GM12878 (cell line): ENCODE data around the gene FAM20B. TPM values are rescaled to one million over a fixed set of nuclear protein-coding genes. Genes with fewer than 3 reads are reported as not detected.

Source experiments
- CEBPB ChIP-seq, 2 experiments: fragments of 150-350 bp in 1 of 2; IDR thresholded peaks; 2 replicates each; pipeline ENCODE4 v1.6.1; 2012 to 2014; ENCODE audit warnings: low read depth in 2 of 2, low read length in 2 of 2, borderline replicate concordance in 1 of 2, inconsistent platforms in 1 of 2
- CHD1 ChIP-seq: IDR thresholded peaks from 2 replicates; pipeline ENCODE4 v1.6.1; 2012; ENCODE audit warnings: low read depth, low read length, improper control_type of control experiment
- DPF2 ChIP-seq: fragments of 450-650 bp; IDR thresholded peaks from 2 replicates; pipeline ENCODE4 v1.6.1; 2017; ENCODE audit warnings: mild to moderate bottlenecking
- EP300 ChIP-seq, 2 experiments: fragments of 150-350 bp in 1 of 2; IDR thresholded peaks; 2 replicates each; pipeline ENCODE4 v1.6.1; 2011 to 2012; ENCODE audit warnings: low read depth in 2 of 2, low read length in 2 of 2, borderline replicate concordance in 1 of 2, improper control_type of control experiment in 1 of 2, inconsistent platforms in 1 of 2; ENCODE audit not compliant: control insufficient read depth in 1 of 2
- GATAD2B ChIP-seq: fragments of 450-650 bp; conservative IDR thresholded peaks from 2 replicates; pipeline ENCODE4 v1.6.1; 2017; ENCODE audit warnings: low read depth, mild to moderate bottlenecking, moderate library complexity
- HCFC1 ChIP-seq: fragments of 150-350 bp; IDR thresholded peaks from 2 replicates; pipeline ENCODE4 v1.6.1; 2014; ENCODE audit warnings: low read length
- HDAC6 ChIP-seq: fragments of 200-600 bp; sonication (generic); IDR thresholded peaks from one replicate; pipeline ENCODE4 v1.8.0; 2017; ENCODE audit warnings: antibody characterized with exemption; ENCODE audit not compliant: unreplicated experiment
- MTA2 ChIP-seq: fragments of 450-650 bp; IDR thresholded peaks from 2 replicates; pipeline ENCODE4 v1.6.1; 2016; ENCODE audit warnings: low read depth, mild to moderate bottlenecking, moderate library complexity
- MYB ChIP-seq: fragments of 150-350 bp; IDR thresholded peaks from 2 replicates; pipeline ENCODE4 v1.6.1; 2014; ENCODE audit warnings: mild to moderate bottlenecking, low read depth, low read length, borderline replicate concordance
- NBN ChIP-seq: fragments of 450-650 bp; IDR thresholded peaks from 2 replicates; pipeline ENCODE4 v1.6.1; 2016
- NFIC ChIP-seq: IDR thresholded peaks from 2 replicates; pipeline ENCODE4 v1.6.1; 2012; ENCODE audit warnings: low read depth, mild to moderate bottlenecking, inconsistent platforms, low read length, moderate library complexity
- NR2C2 ChIP-seq: IDR thresholded peaks from 2 replicates; pipeline ENCODE4 v1.6.1; 2011; ENCODE audit warnings: borderline replicate concordance, low read depth; ENCODE audit not compliant: control insufficient read depth, insufficient read length
- NR2F1 ChIP-seq: fragments of 450-650 bp; conservative IDR thresholded peaks from 2 replicates; pipeline ENCODE4 v1.6.1; 2017; ENCODE audit warnings: mild to moderate bottlenecking
- PML ChIP-seq: IDR thresholded peaks from 2 replicates; pipeline ENCODE4 v1.6.1; 2012; ENCODE audit warnings: low read length, inconsistent platforms
- POLR2AphosphoS5 ChIP-seq: IDR thresholded peaks from 2 replicates; pipeline ENCODE4 v1.6.1; 2011; ENCODE audit warnings: mild to moderate bottlenecking, low read length, inconsistent platforms
- RB1 ChIP-seq: fragments of 450-650 bp; formaldehyde crosslinking; IDR thresholded peaks from 2 replicates; pipeline ENCODE4 v1.6.1; 2017; ENCODE audit warnings: mild to moderate bottlenecking, borderline replicate concordance
- RUNX3 ChIP-seq: IDR thresholded peaks from 2 replicates; pipeline ENCODE4 v1.6.1; 2012; ENCODE audit warnings: low read length, inconsistent platforms
- SIX5 ChIP-seq: IDR thresholded peaks from 2 replicates; pipeline ENCODE4 v1.6.1; 2011; ENCODE audit warnings: mild to moderate bottlenecking, low read depth, low read length, moderate library complexity; ENCODE audit not compliant: severe bottlenecking
- SMAD1 ChIP-seq: fragments of 450-650 bp; IDR thresholded peaks from 2 replicates; pipeline ENCODE4 v1.6.1; 2018; ENCODE audit warnings: mild to moderate bottlenecking, low read depth; ENCODE audit not compliant: partially characterized antibody
- SPI1 ChIP-seq: IDR thresholded peaks from 2 replicates; pipeline ENCODE4 v1.6.1; 2011; ENCODE audit warnings: low read depth, mild to moderate bottlenecking, low read length, moderate library complexity, borderline replicate concordance; ENCODE audit not compliant: insufficient read depth
- STAT3 ChIP-seq: IDR thresholded peaks from 2 replicates; pipeline ENCODE4 v1.6.1; 2011; ENCODE audit warnings: low read depth, low read length, improper control_type of control experiment
- SUZ12 ChIP-seq: fragments of 200-600 bp; sonication (generic); IDR thresholded peaks from one replicate; pipeline ENCODE4 v1.6.1; 2018; ENCODE audit warnings: antibody characterized with exemption, mild to moderate bottlenecking; ENCODE audit not compliant: unreplicated experiment
- TCF12 ChIP-seq: IDR thresholded peaks from 2 replicates; pipeline ENCODE4 v1.6.1; 2011; ENCODE audit warnings: low read depth, mild to moderate bottlenecking, low read length
- WRNIP1 ChIP-seq: IDR thresholded peaks from 2 replicates; pipeline ENCODE4 v1.6.1; 2011; ENCODE audit warnings: low read depth, low read length, improper control_type of control experiment, borderline replicate concordance
- YY1 ChIP-seq: IDR thresholded peaks from 2 replicates; pipeline ENCODE4 v1.6.1; 2011; ENCODE audit warnings: low read depth, mild to moderate bottlenecking, low read length
- polyA plus RNA-seq, 11 experiments: library from polyadenylated mRNA; depleted of rRNA in 4 of 11; unstranded in 6 of 11; stranded (reverse) in 5 of 11; fragments of >200 nt; fragmentation: Nextera tagmentation in 4 of 11; fragmentation: Illumina TruSeq in 1 of 11; extraction: Ambion mirVana in 4 of 11; extraction: Trizol in 1 of 11; gene quantifications; 1 replicate in 1 of 11; 2 replicates in 10 of 11; pipeline versions ENCODE4 v1.2.1 to v1.2.3, GENCODE V29; 2011 to 2016; ENCODE audit warnings: inconsistent platforms in 2 of 11, missing spikeins in 2 of 11, low read depth in 1 of 11
- total RNA-seq, 4 experiments: library from RNA; depleted of rRNA in 3 of 4; stranded (reverse); fragments of >200 nt in 3 of 4; fragmentation: Illumina TruSeq in 1 of 4; extraction: Trizol in 1 of 4; gene quantifications; 2 replicates each; pipeline versions ENCODE4 v1.2.1 to v1.2.3, GENCODE V29; 2013 to 2021
- TF ChIP-seq, protein P1 (sequence below): IDR thresholded peaks from 2 replicates; pipeline ENCODE4 v1.6.1; 2012; ENCODE audit warnings: improper control_type of control experiment, low read depth, low read length; ENCODE audit not compliant: insufficient replicate concordance
- TF ChIP-seq, protein P2 (sequence below), 3 experiments: IDR thresholded peaks in 2 of 3; conservative IDR thresholded peaks in 1 of 3; 2 replicates each; pipeline ENCODE4 v1.5.1; 2011; ENCODE audit warnings: low read depth in 3 of 3, low read length in 3 of 3, mild to moderate bottlenecking in 3 of 3, control low read depth in 2 of 3, moderate library complexity in 2 of 3, inconsistent platforms in 1 of 3, mixed read lengths in 1 of 3; ENCODE audit not compliant: control insufficient read depth in 2 of 3, insufficient read depth in 1 of 3; ENCODE audit errors: extremely low read depth in 1 of 3

FAM20B gene
- total and polyA plus RNA-seq, 10 of the 15 experiments (the other 5 are each of a cell fraction or from before 2014, with no cell fraction given): 2.4 to 25.6 (median 12.8) TPM

DNA sequence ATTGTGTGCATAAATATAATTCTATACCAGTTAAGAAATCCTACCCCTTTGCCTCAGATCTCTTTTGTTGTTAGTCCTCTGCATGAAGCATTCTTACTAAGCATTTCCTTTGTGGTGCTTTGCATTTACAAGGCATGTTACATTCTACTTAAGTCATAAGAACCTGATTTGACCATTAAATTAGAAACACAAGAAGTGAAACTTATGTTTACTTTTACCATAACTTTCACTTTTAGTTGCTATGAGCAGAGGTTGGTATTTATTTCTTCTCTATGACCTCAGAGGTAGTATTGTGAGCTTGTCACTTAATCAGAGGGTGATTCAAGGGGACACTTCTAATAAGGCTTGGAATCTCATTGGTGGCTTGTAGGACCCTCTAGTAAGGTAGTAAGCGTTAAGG is 9.0 kb downstream of the FAM20B start (continued):
- TF ChIP-seq, protein P1, sequence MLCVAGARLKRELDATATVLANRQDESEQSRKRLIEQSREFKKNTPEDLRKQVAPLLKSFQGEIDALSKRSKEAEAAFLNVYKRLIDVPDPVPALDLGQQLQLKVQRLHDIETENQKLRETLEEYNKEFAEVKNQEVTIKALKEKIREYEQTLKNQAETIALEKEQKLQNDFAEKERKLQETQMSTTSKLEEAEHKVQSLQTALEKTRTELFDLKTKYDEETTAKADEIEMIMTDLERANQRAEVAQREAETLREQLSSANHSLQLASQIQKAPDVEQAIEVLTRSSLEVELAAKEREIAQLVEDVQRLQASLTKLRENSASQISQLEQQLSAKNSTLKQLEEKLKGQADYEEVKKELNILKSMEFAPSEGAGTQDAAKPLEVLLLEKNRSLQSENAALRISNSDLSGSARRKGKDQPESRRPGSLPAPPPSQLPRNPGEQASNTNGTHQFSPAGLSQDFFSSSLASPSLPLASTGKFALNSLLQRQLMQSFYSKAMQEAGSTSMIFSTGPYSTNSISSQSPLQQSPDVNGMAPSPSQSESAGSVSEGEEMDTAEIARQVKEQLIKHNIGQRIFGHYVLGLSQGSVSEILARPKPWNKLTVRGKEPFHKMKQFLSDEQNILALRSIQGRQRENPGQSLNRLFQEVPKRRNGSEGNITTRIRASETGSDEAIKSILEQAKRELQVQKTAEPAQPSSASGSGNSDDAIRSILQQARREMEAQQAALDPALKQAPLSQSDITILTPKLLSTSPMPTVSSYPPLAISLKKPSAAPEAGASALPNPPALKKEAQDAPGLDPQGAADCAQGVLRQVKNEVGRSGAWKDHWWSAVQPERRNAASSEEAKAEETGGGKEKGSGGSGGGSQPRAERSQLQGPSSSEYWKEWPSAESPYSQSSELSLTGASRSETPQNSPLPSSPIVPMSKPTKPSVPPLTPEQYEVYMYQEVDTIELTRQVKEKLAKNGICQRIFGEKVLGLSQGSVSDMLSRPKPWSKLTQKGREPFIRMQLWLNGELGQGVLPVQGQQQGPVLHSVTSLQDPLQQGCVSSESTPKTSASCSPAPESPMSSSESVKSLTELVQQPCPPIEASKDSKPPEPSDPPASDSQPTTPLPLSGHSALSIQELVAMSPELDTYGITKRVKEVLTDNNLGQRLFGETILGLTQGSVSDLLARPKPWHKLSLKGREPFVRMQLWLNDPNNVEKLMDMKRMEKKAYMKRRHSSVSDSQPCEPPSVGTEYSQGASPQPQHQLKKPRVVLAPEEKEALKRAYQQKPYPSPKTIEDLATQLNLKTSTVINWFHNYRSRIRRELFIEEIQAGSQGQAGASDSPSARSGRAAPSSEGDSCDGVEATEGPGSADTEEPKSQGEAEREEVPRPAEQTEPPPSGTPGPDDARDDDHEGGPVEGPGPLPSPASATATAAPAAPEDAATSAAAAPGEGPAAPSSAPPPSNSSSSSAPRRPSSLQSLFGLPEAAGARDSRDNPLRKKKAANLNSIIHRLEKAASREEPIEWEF: no peak
- TF ChIP-seq SUZ12 (no peak), CHD1 (no peak), SMAD1 (no peak), NR2F1 (no peak), YY1 (no peak), CEBPB (IDR thresholded peaks at IDR 0.05; ENCODE audit: borderline replicate concordance in 1 of 2, low read depth in 2 of 2, low read length in 2 of 2) (no peak), RUNX3 (peak; percentile 67), NR2C2 (no peak), TCF12 (no peak), EP300 (IDR thresholded peaks at IDR 0.05; ENCODE audit: borderline replicate concordance in 1 of 2, control insufficient read depth in 1 of 2, low read depth in 2 of 2, low read length in 2 of 2) (peak in 1 of 2 experiments; percentile 28; a peak in 2 of 4 replicates), MYB (no peak), RB1 (0 out of 2 replicates have a peak, but pooled peaks have one; percentile 27), HDAC6 (no peak), POLR2AphosphoS5 (no peak), STAT3 (no peak), SPI1 (peak; percentile 55; the same call in 1 of the 2 replicates), NFIC (peak; percentile 80; the same call in 1 of the 2 replicates), HCFC1 (no peak), GATAD2B (no peak), PML (no peak), DPF2 (no peak), MTA2 (peak; percentile 89), WRNIP1 (no peak), SIX5 (no peak), NBN (peak; percentile 80; the same call in 1 of the 2 replicates)
- TF ChIP-seq, protein P2, sequence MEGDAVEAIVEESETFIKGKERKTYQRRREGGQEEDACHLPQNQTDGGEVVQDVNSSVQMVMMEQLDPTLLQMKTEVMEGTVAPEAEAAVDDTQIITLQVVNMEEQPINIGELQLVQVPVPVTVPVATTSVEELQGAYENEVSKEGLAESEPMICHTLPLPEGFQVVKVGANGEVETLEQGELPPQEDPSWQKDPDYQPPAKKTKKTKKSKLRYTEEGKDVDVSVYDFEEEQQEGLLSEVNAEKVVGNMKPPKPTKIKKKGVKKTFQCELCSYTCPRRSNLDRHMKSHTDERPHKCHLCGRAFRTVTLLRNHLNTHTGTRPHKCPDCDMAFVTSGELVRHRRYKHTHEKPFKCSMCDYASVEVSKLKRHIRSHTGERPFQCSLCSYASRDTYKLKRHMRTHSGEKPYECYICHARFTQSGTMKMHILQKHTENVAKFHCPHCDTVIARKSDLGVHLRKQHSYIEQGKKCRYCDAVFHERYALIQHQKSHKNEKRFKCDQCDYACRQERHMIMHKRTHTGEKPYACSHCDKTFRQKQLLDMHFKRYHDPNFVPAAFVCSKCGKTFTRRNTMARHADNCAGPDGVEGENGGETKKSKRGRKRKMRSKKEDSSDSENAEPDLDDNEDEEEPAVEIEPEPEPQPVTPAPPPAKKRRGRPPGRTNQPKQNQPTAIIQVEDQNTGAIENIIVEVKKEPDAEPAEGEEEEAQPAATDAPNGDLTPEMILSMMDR (IDR thresholded peaks at IDR 0.05 in 2 of 3, conservative IDR thresholded peaks at IDR 0.05 in 1 of 3; ENCODE audit: control insufficient read depth in 2 of 3, extremely low read depth in 1 of 3, insufficient read depth in 1 of 3, low read depth in 3 of 3, low read length in 3 of 3): no peak
